ENCODE measurements around the gene SLC2A14.
"Not testable (repeated sequence)": the region's sequence is repeated elsewhere in the genome, so short reads cannot be mapped to it uniquely, and the experiment has no call there.

SLC2A14 gene

DNA sequence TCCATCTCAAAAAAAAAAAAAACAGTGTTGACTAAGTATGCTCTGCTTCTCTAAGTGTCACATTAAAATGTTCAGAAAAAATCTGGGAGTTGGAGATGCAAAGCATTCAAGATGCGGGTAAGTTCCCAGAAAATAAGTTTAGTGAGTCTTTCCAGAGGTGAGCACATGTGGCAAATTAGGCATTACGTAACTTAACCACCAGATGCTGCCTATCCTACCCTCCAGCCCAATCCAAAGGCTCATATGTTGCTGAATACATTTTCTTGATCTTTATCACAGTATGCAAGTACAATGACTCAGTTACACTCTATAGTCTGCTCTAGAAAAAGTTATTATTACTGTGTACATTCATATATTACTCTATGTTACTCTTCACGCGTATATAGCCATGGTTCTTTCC lies 3.6 kb downstream of the SLC2A14 start:
- DNase-seq (ENCODE audit: low spot score): peak; percentile 33

DNA sequence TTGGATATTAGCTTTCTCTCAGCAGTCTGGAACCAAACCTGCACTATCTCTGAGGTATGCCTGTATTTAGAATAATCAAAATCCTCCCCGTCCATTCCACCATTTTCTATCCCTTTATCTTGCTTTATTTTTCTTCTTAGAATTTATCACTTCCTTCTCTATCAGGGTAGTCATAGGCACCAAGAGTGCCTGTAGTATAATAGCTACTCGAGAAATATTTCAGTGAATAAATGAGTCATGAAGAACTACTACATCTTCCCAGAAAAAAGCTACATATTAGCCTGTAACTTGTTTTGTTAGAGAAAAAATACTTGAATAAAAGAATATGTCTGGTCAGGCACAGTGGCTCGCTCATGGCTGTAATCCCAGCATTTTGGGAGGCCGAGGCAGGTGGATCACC lies 4.3 kb downstream of the SLC2A14 start:
- peak; percentile 20 for DNase-seq (ENCODE audit: low spot score)

DNA sequence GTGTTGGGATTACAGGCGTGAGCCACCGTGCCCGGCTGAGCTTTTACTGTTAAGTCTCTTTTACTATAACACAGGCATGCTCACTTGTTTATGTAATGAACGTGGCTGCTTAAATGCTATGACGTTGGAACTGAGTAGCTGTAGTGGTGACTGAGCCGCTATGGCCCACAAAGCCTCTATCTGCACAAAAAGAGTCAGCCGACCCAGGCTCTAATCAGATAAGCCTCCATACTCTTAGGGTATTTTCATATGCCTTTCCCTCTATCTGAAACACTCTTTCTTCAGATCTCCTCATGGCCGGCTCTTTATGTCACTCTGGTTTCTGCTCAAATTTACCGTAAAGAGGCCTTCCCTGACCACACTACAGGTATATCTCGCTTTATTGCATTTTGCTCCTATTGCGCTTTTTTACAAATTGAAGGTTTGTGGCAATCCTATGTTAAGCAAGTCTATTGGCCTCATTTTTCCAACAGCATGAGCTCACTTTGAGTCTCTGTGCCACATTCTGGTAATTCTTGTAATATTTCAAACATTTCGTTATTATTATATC lies 8.0 kb downstream of the SLC2A14 start:
- no peak for DNase-seq (ENCODE audit: low spot score)

DNA sequence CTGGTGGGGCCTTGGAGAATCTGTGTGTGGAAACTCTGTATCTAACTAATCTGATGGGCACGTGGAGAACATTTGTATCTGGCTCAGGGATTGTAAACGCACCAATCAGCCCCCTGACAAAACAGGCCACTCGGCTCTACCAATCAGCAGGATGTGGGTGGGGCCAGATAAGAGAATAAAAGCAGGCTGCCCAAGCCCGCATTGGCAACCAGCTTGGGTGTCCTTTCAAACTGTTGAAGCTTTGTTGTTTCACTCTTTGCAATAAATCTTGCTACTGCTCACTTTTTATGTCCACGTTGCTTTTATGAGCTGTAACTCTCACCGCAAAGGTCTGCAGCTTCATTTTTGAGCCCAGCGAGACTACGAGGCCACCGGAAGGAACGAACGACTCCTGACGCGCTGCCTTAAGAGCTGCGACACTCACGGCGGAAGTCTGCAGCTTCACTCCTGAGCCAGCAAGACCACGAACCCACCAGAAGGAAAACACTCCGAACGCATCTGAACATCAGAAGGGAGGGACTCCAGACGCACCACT lies 9.8 kb downstream of the SLC2A14 start:
- not testable (repeated sequence) for DNase-seq (ENCODE audit: low spot score)

DNA sequence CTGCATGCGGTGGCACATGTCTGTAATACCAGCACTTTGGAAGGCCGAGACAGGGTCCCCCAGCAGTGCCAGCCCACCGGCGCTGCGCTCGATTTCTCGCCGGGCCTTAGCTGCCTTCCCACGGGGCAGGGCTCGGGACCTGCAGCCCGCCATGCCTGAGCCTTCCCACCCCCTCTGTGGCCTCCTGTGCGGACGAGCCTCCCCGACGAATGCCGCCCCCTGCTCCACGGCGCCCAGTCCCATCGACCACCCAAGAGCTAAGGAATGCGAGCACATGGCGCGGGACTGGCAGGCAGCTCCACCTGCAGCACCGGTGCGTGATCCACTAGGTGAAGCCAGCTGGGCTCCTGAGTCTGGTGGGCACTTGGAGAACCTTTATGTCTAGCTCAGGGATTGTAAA lies 10.4 kb downstream of the SLC2A14 start:
- not testable (repeated sequence) for DNase-seq (ENCODE audit: low spot score)

DNA sequence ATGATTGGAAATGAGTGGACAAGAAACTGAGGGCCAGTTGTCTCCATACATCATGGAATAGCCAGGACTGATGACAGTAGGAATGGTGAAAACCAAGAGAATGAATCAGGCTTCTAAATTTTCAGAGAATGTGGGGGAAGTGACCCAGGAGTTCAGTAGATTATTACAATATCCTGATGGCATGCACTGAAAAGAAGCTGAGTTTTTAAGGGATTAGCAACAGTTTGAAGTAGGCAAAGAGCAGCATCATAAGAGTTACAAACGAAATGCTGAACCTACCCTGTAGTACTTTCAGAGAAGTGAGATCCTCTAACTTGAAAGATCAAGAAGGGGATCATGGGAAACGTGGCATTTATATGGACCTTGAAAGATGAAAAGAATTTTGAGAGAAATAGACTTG lies 13.2 kb downstream of the SLC2A14 start:
- peak; percentile 51 for DNase-seq (ENCODE audit: low spot score)

DNA sequence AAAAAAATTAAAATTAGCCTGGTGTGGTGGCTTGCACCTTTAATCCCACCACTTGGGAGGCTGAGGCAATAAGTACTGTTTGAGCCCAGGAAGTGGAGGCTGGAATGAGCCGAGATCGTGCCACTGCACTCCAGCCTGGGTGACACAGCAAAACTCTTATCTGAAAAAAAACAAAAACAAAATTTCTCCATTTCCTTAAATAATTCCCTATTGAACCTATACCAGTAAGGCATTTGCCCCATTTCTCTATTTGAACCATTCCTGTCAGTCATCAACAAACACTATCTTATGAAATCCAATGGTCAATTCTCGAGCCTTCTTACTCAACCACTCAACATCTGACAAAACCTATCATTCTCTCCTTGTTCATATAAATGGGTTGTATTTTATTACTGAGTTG lies 14.7 kb downstream of the SLC2A14 start:
- no peak for DNase-seq (ENCODE audit: low spot score)

DNA sequence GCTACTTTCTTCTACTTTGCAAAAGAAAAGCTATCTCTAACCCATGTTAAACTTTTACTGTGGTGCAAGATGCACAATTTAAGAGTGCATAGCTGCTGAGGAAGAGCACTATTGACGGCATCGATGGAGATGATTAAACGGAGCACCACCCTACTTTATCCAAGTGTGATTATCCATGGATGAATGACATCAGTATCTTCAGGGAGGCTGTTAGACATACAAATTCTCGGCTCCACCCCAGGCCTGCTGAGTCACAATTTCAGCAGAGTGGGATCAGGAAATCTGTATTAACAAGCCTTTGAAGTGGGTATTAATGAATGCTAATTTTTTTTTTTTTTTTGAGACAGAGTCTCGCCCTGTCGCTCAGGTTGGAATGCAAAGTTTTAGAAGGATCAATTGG lies 16.2 kb downstream of the SLC2A14 start:
- peak; percentile 12 for DNase-seq (ENCODE audit: low spot score)

DNA sequence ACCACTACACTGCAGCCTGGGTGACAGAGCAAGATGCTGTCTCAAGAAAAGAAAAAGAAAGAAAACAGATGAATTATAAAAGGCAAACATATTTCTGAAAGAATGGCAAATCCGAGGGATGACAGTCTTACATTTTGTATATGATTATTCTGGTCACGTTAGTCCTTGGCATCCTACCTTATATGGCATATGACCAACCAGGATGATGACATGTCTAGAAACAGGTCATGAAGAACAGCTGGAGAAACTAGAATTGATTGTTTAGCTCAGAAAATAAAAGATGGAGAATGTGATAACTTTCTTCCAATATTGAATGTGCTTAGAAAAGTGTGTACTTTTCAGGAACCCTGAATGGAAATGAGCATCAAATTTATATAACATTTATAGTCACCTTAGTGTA lies 19.2 kb downstream of the SLC2A14 start:
- no peak for DNase-seq (ENCODE audit: low spot score)

DNA sequence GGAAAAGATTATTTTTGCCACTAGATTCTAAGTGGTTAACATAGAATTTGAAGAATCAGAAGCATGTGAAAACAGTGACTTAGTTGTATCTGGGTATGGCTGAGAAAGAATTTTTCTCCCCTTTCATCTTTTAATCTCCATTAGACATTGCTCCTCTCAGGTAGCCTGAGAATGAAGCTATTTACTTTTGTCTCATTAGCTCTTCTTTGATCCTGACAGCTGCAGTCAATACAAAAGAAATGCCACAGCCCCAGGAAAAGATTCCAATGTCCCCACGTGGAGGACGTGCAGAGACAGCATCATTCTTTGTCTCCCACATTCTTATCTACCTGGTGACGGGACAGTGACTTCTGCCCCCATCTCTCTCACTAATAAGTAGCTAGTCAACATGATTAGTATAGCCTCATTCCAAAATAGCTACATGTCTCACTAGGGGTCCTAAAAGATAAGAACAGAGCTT lies 21.1 kb downstream of the SLC2A14 start:
- DNase-seq (ENCODE audit: low spot score): not testable (repeated sequence)

DNA sequence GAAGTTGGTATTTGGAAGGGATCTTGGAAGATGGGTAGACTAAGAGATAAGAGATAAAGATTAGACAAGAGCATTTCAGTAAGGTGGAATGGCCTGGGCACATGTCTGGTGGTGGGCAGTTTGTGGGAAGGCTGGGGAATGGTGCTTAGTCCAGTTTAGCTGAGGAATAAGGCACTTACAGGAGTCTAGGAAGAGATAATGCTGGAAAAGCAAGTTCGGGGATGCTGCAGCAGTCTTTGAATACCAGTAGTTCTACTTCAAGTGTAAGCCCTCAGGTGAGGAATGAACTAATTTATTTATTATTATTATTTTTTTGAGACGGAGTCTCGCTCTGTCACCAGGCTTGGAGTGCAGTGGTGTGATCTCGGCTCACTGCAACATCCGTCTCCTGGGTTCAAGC lies 22.6 kb downstream of the SLC2A14 start:
- DNase-seq (ENCODE audit: low spot score): not testable (repeated sequence)

DNA sequence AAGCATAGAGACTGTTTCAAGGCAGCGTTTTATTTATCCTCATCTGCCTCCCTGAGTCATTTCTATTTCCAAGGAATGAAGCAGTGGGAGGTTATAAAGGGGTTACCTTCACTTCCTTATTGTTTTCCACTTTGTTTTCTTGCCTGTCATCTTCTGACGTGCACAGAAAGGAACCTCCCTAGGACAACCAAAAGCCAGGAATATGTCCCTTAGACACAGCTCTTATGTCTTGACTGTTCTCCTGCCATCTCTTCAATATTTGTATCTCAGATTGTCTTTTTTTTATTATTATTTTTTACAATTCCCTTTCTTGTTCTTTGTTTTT lies 24.7 kb downstream of the SLC2A14 start:
- DNase-seq (ENCODE audit: low spot score): not testable (repeated sequence)

DNA sequence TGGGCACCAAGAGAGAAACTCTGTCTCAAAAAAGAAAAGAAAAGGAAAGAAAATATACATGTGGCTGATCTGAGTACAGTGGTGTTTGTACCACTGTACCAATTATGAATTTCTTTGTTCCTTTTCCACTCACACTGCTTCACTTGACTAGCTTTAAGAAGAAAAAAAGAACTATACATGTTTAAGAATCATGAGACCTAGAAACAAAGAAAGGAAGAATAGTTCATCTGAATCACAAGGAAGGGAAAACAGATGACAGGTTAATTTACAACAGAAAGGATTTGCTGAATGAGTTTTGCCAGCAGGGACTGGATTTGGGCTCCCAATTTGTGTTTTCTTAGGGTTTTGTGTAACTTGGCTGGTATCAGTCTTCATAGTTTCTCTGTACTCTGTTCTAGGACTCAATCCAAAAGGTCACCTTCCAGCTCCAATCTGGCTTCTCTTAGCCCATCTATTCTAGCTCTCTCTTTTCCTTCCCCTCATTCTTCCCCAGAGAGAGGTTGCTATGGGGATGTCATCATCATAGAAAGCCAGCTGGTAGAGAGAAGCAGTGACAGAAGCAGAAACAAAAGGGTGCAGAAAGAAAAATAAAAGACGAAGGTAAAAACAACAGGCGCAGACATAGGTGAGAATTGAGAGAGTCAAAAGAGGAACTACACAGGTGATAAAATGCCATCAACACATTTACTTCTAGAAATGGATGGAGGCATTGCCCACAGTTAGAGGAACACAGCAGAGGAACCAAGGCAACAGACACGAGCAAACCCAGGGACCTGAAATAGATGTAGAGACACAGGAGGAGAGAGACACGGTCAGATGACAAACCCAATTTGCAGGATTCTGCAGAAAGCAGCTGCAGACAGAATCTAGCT lies 25.3 kb downstream of the SLC2A14 start:
- DNase-seq (ENCODE audit: low spot score): not testable (repeated sequence)

DNA sequence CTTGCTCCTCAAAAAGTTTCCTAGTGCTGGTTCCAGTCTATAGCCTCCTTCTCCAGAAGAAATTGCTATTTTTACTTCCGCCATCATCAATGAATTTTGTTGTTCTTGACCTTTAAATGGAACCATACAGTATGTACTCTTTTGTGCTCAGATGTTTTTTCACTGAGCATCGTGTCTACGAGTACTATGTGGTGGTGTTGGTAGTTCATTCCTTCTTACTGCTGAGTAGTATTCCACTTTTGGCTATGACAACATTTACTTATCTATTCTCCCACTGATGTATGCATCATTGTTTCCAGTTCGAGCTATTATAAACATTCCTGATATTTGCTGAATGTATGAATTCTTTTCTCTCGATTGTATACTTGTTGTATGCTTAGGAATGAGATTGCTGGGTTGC lies 28.6 kb downstream of the SLC2A14 start:
- no peak for DNase-seq (ENCODE audit: low spot score)

DNA sequence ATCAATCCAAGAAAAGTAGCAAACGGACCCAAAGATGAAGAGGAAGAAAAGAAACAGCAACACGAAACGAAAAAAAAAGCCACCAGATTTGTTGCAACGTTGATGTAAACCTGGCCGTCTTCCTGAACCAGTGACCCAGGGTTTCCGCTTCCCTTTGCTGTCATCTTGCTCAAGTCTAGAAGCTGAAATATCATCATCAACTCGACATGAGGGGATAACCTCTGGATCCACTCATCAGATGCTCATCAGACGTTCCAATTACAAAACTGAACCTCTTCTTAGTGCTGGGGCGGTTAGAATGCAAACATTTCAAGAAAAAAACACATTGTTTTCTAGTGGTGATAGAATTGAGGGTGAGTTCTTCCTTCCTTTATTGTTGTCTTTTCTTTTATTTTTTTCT lies 29.1 kb downstream of the SLC2A14 start:
- not testable (repeated sequence) for DNase-seq (ENCODE audit: low spot score)

DNA sequence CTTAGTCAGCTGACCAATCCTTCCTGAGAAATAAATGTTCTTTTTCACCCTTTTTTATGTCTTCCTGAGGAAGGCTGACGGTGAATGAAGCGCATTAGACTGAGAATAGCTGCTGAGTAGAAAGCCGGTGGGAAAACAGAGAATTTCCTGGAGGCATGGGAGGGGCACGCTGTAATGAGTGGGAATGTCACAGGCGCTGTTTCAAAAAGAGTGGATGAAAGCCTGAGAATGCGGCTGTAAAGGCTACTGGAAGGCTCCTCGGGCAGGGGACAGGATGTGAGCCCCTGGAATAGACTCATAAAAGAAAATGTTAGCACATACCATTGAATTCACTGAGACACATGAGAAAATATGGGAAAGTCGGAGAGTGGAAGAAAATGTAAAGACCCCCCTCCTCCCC lies 29.6 kb downstream of the SLC2A14 start:
- not testable (repeated sequence) for DNase-seq (ENCODE audit: low spot score)

DNA sequence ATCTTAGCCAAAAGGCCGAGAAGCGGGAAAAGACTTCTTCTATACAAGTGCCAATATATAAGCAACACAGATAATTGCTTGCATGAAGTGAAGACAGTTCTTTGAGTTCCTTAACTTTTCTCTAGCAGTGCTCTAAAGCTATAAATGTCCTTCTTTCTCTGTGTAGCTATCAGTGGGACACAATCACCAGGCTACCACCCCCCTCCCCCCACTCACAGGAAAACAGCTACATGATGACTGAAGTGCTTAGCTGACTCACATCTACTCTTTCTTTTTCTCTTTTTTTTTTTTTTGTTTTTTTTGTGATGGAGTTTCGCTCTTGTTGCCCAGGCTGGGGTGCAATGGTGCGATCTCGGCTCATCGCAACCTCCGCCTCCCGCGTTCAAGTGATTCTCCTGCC lies 30.3 kb downstream of the SLC2A14 start:
- not testable (repeated sequence) for DNase-seq (ENCODE audit: low spot score)

DNA sequence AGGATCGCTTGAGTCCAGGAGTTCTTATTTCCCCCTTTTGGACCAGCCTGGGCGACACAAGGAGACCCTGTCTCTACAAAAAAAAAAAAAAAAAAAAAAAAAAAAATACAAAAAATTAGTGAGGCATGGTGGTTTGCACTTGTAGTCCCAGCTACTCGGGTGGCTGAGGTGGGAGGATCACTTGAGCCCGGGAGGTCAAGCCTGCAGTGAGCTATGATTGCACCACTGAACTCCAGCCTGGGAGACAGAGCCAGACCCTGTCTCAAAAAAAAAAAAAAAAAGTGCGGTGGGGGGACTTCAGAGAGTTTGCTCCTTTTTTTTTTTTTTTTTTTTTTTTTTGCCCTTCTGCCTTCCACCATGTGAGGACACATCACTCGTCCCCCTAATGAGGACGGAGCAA lies 32.9 kb downstream of the SLC2A14 start:
- not testable (repeated sequence) for DNase-seq (ENCODE audit: low spot score)

DNA sequence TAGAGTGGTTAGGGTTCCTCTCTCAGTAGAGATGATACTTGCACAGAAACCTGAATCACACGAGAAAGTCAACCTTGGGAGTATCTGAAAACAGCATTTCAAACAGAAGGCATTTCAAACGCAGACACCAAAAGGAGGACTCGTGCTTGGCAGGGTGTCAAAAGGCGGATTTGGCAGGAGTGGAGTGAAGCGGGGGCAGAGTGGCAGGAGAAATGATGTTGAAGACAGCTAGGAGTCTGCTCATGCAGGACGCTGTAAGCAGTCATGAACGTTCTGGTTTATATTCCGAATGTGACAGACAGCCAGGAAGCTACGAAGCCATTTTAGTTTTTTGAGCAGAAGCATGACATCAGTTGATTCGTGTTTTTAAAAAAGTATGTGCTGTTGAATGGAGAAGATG lies 33.5 kb downstream of the SLC2A14 start:
- DNase-seq (ENCODE audit: low spot score): not testable (repeated sequence)

DNA sequence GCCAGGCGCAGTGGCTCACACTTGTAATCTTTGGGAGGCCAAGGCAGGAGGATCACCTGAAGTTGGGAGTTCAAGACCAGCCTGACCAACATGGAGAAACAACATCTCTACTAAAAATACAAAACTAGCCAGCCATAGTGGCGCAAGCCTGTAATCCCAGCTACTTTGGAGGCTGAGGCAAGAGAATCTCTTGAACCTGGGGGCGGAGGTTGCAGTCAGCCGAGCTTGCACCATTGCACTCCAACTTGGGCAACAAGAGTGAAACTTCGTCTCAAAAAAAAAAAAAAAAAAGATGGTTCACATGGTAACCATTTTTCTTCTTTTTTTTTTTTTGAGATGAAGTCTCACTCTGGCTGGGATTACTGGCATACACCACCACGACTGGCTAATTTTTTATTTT lies 35.3 kb downstream of the SLC2A14 start:
- no peak for DNase-seq (ENCODE audit: low spot score)

DNA sequence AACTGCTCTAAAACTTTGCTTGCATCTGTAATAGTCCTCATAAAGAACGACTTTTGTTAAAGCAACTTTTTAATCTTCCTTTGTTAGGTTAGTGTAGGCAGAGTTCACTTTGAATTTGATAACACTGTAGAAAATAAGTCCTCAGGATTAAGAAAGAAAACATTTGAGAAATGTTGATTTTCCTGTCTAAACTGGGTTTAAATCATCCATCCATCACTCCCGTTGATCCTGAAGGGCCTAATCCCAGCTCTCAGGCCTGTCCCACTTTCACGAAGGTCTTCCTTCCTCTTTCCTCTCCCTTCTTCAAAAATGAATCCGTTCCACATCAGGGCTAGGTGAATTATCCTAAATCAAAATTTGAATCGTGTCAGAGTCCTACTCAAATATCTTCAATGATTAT lies 36.9 kb downstream of the SLC2A14 start:
- DNase-seq (ENCODE audit: low spot score): no peak

DNA sequence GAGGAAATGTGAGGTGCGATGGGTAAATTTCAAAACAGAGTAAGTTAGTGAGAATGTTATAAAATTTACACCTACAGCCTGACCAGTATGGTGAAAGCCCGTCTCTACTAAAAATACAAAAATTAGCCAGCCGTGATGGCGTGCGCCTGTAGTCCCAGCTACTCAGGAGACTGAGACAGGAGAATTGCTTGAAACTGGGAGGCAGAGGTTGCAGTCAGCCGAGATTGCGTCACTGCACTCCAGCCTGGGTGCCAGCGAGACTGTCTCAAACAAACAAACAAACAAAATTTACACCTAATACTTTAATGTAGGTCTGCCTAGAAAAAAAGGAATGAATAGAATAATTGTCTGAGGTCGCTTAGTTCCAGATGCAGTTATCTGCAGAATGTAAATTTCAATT lies 37.6 kb downstream of the SLC2A14 start:
- no peak for DNase-seq (ENCODE audit: low spot score)

DNA sequence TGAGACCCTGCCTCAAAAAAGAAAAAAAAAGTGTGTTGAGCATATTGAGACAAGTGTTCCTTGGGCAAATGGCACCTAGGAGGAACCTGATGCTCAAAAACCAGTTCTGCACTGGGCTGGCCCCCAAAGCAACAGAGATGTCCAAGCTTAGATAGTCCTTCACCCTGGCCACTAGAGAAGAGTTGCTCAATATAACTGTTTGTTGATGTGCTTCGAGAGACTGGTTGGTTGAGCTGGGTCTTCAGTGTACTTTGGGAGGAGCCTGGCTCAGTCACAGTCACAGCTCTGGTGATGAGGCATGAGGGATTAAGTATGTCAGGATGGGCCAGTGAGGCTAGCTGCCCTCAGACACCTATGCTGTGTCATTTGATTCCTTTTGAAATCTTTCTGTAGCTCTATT lies 38.0 kb downstream of the SLC2A14 start:
- DNase-seq (ENCODE audit: low spot score): no peak

DNA sequence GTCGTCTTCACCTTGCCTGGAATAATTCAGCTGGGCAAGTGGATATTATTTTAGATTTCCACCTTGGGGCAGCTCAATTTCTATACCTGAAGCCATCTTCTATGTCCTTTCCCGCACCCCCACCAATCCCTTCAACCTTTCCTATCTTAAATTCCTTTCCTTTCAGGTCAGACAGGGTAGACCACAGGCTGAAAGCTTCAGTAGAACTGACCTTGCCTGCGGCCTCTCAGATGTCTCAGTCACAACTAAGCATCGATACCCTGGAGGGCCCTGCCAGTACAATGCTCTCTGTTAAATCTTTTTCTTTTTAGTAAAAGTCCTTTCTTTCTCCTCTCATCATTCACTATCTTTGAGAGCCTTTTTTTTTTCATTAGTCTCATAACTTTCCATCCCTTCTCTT lies 38.9 kb downstream of the SLC2A14 start:
- no peak for DNase-seq (ENCODE audit: low spot score)

All from GM03348 (cell line).